Measurements from ENCODE around the gene RADX.

- TF ChIP-seq ASH2L (IDR thresholded peaks at IDR 0.05; ENCODE audit: insufficient read length, low read depth, low read length), result no peak
- no peak for TF ChIP-seq ZMYM4 (CRISPR knock-in tag; IDR thresholded peaks at IDR 0.05)
- no peak for TF ChIP-seq ZBTB49 (CRISPR knock-in tag; IDR thresholded peaks at IDR 0.05; ENCODE audit: borderline replicate concordance)
- TF ChIP-seq HOMEZ (CRISPR knock-in tag; IDR thresholded peaks at IDR 0.05; ENCODE audit: low read depth), result no peak
- TF ChIP-seq IRF2 (CRISPR knock-in tag; IDR thresholded peaks at IDR 0.05), result no peak
- TF ChIP-seq ZBTB1 (CRISPR knock-in tag; IDR thresholded peaks at IDR 0.05; ENCODE audit: borderline replicate concordance), result no peak
- no peak for TF ChIP-seq SP1 (IDR thresholded peaks at IDR 0.05)
- TF ChIP-seq SP1 (CRISPR knock-in tag; IDR thresholded peaks at IDR 0.05), result no peak
- TF ChIP-seq CTCF (CRISPR knock-in tag; IDR thresholded peaks at IDR 0.05), result no peak
- TF ChIP-seq ZNF232 (CRISPR knock-in tag; IDR thresholded peaks at IDR 0.05; ENCODE audit: borderline replicate concordance), result no peak
- no peak for TF ChIP-seq ETV6 (CRISPR knock-in tag; conservative IDR thresholded peaks at IDR 0.05)
- no peak for TF ChIP-seq TFAP4 (IDR thresholded peaks at IDR 0.05; ENCODE audit: borderline replicate concordance, low read depth)
- TF ChIP-seq ZNF350 (CRISPR knock-in tag; IDR thresholded peaks at IDR 0.05; ENCODE audit: borderline replicate concordance, low read depth), result no peak
- no peak for TF ChIP-seq ZNF576 (CRISPR knock-in tag; IDR thresholded peaks at IDR 0.05)
- TF ChIP-seq POLR2A (IDR thresholded peaks at IDR 0.05; ENCODE audit: insufficient read depth in 1 of 2, low read depth in 2 of 2, low read length in 2 of 2), result no peak
Measured at GRCh38 chrX:106615041-106615440, 3.3 kb downstream of the RADX start.
